Muscle of back (tissue), 11 donors: ENCODE results near the gene PRKAR1A. TPM values are rescaled to one million over a fixed set of nuclear protein-coding genes. Genes with fewer than 3 reads are reported as not detected.
"Not testable (repeated sequence)": the region's sequence is repeated elsewhere in the genome, so short reads cannot be mapped to it uniquely, and the experiment has no call there.

Experiments
- DNase-seq, 3 donors: peaks; one replicate each; pipeline versions ENCODE4 v3.0.0 to v3.0.0-alpha.2; 2013
- polyA plus RNA-seq, 10 donors: library from polyadenylated mRNA; unstranded; fragments of 120-200 nt; gene quantifications; one replicate each; pipeline ENCODE4 v1.2.1, GENCODE V29; 2013; ENCODE audit not compliant: insufficient read length in 10 of 10

Gene PRKAR1A
- polyA plus RNA-seq, 10 donors, result 267 to 498 (median 331) TPM

DNA sequence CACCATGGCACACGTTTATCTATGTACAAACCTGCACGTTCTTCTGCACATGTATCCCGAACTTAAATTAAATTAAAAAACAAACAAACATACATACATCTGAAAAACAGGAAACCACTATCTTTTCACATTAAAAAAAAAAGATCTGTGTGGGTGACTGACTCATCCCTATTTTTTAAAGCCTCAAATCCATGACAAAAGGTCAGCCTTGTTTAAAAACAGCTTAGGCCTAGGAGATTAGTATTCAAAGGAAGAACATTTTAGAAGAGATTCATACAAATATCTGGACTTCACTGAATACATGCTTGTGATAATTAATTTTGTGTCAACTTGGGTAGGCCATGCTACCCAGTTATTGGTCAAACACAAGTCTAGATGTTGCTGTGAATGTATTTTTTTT is 4.7 kb upstream of the PRKAR1A start:
- DNase-seq, result no peak

DNA sequence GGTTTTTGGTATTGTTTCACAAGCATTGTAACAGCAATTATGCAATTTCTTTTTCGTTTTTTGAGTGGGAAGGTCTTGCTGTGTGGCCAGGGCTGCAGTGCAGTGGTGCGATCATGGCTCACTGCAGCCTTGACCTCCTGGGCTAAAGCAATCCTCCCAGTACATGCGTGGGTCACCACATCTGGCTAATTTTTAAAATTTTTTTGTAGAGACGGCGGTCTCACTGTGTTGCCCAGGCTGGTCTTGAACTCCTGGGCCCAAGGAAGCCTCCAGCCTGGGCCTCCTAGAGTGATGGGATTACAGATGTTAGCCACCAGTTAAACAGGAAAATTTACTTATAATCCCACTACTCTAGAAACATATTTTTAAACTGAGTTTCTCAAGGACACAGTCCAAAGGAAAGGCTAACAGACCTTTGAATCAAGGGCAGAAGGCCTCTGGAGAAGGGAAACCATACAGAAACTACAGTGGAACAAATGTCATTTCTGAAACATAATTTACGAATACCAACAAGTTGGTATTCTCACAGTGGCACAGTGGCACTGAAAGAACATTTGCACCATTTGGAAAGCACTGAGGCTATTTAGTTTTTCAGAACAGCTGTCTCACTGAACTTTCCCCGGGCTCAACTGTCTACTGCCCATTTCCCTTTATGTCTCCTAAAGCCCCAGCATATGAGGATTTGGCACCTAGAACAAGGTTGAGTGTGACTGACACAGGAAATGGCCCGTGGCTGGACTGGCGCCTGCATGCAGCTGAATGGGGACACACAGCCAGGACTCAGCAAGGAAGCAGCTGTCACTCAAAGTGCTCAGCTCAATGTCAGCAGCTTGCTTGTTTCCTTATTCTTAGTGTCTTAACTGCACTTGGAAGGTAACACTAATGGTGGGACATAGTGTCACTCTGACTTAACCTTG is 2.8 kb upstream of the PRKAR1A start:
- DNase-seq, result peak; percentile 63 to 75 (median 67)

DNA sequence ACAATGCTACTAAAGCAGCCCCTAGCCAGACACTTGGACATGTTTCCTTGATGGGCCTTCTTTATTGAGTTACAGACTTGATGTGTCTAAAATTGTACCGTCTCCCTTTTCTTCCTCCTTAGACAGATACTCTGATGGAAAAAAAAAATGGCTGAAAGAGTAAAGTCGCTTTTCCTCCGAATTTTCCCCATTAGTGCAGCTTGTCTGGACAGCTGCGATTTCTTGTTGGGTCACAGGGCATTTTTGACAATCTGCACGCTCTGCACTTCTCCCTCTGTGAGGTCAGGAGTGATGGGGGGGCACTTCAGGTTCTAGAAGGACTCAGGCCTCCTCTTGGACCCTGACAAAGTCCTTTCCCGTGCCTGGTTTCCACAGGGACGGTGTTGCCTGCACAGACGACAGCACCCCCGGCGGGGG is 968 bp upstream of the PRKAR1A start:
- no peak for DNase-seq

DNA sequence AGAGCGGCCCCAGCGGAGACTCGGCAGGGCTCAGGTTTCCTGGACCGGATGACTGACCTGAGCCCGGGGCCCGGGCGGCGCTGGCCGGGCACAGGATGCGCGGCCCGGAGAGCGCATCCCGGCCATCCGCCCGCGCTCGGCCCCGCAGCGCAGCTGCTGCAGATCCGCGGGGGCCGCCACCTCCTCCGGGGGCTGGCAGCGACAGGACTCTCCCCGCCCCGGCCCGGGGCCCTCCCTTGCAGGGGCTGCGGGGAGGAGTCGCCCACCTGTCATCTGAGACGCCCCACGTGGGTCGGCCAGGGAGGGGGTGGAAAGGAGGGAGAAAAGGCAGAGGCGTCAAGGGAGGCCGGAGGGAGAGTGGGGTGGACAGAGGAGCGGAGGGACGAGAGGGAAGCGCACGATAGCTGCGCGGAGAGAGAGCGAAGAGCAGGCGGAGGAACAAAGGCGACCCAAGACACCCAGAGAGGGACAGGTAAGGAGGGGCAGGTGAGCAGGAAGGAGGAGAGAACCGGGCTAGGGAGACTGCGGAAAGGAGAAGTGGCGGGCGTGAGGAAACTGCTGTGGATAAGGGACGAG is 471 bp upstream of the PRKAR1A start:
- peak; percentile 84 to 96 (median 89) for DNase-seq

DNA sequence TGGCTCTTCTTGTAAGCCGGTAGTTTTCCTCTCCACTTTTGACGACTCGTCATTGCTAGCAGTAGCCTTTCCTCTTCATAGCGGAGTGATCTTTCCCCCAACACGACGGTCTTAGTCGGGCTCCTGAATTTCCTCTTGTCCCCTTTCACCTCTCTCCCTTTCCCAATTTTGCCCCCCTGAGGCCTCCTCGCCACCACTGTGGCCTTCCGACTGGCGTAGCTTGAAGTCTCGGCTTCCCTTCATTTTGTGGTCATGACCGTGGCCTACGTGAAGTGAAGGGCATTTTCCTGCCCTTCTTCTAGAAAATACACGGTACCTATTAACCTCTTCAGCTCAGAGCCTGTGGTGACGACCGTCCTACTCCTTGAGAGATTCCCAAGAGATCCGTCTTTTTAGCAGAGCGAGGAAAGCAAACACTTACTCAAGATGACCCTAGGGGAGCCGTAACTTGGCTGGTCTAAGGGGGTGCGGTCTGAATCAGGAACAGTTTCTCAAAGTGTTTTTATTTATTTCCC is 787 bp downstream of the PRKAR1A start:
- DNase-seq, result peak in 2 of 3 donors; percentile 73 to 88

DNA sequence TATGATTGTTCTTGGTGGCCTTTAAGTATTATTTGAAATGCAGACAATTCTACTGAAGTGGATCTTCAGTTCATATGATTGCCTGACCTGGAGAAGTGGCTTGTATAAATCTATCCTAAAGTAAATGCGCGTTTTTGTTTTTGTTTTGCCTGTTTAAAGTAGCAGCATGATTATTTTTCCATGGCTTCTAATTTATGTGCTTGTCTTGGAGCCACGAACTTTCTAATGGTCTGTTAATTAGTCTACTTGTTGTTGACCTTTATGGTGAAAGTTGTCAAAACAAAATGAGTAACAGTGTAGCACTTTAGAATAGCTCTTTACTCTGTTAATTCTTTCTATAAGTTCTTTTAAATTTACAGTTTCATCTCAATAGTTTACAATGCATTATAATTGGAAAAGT is 1.7 kb downstream of the PRKAR1A start:
- DNase-seq, result no peak

DNA sequence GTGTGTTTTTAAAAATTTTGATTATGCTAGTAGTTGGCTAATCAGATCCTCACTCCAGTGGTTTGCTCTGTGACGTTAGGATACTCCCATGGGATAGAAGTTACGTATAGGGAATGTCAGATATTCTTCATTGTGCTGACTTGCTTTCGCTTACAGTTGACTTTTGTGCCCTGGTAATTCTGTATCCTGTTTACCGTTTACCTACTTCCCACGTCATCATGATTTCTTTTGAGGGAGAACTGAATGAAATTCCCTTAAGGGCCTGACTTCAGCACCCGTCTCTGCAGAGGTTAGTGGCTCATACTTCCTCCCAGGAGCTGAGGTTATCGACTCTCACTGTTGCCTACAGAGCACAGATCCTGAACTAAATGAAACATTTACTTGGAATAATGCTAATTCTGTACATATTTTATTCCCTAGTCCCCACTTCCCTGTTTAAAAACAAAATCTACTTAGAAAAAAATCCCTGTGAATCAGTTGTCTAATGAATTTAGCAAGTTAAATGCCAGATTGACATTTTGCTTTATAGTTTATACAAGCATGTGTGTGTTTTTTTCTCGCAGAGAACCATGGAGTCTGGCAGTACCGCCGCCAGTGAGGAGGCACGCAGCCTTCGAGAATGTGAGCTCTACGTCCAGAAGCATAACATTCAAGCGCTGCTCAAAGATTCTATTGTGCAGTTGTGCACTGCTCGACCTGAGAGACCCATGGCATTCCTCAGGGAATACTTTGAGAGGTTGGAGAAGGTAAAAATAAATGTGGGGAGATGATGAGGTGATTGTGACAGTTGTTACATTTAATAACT is 2.8 kb downstream of the PRKAR1A start:
- peak in 1 of 3 donors; percentile 59 for DNase-seq

DNA sequence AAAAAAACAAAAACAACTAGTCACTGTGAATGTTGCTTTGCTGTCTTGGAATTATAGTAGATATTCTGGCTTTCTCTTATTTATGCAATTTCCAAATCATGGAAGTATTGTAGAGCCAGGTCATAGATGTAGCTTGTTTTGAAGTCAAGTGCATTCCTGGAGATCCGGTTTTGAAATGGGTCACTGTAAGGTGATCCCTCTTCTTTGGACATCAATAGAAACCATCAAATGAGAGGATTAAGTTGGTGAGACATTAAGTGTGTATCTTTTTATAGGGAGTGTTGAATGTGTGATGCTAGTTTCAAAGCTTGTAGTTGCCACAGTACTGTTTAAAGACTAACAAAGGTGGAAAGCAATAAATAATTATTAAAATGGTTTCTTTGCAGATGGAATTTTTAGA is 4.5 kb downstream of the PRKAR1A start:
- no peak for DNase-seq

DNA sequence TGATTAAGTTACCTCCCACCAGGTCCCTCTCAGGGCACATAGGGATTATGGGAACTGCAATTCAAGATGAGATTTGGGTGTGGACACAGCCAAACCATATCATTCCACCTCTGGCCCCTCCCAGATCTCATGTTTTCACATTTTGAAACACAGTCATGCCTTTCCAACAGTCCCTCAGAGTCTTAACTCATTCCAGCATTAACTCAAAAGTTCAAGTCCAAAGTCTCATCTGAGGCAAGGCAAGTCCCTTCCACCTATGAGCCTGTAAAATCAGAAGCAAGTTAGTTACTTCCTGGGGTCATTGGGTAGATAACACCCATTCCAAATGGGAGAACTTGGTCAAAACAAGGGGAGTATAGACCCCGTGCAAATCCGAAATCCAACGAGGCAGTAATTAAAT is 5.4 kb downstream of the PRKAR1A start:
- DNase-seq, result not testable (repeated sequence)

DNA sequence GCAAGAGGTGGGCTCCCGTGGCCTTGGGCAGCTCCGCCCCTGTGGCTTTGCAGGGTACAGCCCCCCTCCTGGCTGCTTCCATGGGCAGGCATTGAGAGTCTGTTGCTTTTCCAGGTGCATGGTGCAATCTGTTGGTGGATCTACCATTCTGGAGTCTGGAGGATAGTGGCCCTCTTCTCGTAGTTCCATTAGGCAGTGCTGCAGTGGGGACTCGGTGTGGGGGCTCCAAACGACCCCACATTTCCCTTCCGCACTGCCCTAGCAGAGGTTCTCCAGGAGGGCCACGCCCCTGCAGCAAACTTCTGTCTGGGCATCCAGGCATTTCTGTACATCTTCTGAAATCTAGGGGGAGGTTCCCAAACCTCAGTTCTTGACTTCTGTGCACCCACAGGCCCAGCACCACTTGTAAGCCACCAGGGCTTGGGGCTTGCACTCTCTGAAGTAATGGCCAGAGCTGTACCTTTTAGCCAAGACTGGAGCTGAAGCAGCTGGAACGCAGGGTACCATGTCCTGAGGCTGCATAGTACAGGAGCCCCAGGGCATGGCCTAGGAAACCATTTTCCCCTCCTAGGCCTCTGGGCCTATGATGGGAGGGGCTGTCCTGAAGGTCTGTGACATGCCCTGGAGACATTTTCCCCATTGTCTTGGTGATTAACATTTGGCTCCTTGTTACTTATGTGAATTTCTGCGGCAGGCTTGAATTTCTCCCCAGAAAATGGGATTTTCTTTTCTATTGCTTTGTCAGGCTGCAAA is 6.0 kb downstream of the PRKAR1A start:
- no peak for DNase-seq

DNA sequence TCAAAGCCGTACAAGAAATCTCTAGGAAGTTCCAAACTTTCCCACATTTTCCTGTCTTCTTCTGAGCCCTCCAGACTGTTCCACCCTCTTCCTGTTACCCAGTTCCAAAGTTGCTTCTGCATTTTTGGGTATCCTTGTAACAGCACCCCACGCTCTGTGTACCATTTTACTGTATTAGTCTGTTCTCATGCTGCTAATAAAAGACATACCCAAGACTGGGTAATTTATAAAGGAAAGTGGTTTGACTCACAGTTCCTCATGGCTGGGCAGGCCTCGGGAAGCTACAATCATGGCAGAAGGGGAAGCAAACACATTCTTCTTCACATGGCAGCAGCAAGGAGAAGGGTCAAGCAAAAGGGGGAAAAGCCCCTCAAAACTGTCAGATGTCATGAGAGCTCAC is 6.8 kb downstream of the PRKAR1A start:
- DNase-seq, result not testable (repeated sequence)

DNA sequence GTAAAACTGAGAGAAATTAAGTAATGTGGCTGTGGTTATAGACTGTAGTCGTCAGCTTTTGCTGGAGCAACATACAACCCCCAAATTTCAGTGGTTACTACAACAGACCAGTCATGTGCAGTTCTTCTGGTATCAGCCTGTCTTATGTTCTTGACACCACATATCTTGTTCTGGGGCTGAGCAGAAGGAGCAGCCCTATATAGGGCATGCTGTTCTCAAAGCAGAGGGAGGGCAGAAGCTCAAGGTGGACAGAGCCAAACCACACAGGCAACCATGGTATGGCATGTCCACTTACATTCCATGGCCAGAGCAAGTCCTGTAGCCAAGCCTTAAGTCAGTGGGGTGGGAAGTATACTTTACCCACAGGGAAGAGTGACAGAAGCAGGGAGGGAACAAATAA is 7.7 kb downstream of the PRKAR1A start:
- no peak for DNase-seq

DNA sequence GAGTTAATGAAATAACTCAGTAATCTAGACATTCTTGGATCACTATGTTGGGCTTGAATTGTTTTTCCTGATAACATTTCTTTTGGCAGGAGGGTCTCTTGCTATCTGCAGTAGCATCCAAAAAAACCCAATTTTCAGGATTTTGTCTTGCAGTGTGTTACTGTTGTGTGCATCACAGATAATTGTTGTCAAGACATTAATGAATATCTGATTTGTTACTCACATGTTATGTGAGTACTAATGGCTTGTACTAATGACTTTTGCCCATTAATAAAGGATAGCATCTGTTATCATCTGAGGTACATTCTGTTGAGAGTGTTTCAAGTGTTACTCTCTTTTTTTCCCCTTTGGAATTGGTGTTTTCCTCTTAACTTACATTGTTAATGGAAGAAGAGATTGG is 10.0 kb downstream of the PRKAR1A start:
- DNase-seq, result no peak

DNA sequence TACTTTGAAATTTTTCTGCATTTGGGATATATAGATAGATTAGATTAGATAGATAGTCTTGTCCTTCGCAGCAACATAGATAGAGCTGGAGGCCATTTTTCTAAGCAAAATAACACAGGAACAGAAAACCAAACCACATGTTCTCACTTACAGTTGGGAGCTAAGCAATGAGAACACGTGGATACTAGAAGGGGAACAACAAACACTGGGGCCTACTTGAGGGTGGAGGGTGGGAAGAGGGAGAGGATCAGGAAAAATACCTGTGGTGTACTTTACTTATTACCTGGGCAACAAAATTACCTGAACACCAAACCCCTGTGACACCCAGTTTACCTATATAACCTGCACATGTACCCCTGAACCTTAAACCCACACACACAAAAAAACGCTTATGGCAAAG is 14.3 kb downstream of the PRKAR1A start:
- no peak for DNase-seq

DNA sequence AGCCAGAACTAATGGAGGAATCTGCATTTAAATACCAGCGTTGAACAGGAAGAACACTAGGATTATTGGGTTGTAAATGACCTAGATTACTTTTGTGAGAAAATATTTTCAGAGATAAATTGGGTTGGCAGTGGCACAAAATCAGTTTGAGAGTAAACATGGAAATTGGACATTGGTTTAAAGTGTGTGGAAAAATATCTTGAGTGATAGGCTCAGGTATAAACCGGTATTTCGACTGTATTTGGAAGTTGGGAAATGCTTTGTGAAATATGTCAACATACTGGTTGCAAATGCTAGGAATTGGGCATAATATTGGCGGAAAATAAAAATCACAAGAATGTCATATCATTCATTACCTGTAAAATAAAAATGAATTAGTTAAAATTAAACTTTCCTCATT is 15.1 kb downstream of the PRKAR1A start:
- DNase-seq, result no peak

DNA sequence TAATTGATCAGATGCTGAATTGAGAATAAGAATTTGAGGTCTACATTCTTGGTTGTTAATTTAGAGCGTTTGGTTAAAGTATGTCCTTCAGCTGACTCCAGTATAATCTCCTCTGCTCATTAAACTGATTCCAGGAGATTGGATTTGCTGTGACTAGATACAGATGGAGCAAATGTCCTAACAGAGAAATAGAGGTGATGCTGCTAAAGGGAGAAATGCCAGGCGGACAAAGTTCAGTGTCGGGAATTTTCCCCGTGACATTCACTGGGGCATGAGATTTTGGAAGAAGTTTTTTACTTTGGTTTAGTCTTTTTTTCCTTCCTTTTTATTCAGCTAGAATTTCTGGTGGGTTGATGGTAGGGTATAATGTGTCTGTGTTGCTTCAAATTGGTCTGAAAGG is 19.0 kb downstream of the PRKAR1A start:
- no peak for DNase-seq

DNA sequence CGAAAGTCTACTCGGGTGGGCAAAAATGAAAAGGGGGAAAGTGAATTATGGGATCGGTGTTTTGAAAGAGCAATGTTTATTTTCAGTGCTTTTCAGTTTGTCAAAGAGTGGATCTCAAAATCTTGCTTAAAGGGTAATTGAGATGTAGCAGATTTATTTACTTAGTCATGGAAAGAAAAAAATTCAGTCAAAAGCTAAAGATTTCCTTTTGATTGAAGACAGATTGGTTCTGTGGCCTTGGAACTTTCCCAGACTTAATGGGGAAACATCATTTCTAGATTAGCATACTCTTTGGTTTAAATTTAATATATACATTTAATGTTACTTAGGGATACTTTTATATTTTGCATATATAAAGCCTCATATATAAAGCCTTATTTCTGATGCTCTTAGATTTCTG is 20.6 kb downstream of the PRKAR1A start:
- no peak for DNase-seq

DNA sequence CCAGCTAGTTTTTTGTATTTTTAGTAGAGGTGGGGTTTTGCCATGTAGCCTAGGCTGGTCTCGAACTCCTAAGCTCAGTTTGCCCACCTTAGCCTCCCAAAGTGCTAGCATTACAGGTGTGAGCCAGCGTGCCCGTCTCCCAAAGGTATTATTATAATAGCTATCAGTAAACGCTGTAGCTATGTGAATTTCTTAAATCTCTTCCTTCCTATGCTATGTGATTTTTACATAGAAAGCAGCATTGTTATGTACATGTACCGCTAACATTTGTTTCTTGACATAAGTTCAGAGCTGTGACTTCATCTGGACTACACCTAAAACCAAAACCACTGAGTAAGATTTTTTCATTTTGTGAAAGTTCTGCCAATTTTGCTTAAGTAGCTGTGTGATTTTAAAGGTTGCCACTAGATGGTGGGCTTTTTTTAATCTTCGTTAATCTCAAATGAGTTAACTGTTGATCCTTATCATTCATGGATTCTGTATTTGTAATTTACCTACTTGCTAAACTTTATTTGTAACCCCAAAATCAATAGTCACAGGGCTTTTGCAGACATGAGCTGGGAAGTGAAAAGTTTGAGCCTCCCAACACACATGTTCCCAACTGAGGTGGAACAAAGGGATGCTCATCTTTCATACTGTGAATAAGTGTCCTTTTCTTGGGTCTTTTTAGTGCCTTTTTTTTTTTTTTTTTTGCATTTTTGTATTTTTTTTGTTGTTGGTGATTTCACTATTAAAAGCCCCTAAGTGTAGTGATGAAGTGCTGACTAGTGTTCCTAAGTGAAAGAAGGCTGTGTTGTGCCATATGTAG is 21.9 kb downstream of the PRKAR1A start:
- peak; percentile 44 to 76 (median 51) for DNase-seq

DNA sequence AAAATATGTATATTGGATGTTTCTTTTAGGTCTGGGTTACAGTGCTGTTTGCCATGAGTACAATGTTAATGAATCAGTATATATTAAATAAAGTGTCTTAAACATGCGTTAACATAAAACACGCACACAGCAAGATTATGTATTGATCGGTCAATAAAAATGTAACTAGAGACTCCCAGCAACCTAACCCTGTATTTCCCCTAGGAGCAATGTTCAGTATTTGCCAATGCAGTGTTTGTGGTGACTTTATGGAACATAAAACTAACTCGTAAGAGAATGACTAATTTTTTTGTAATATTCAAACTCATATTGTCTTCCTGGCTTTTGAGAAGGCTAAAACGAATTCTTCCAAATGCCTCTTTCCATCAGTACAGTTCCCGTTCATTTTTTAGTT is 22.5 kb downstream of the PRKAR1A start:
- DNase-seq, result no peak

DNA sequence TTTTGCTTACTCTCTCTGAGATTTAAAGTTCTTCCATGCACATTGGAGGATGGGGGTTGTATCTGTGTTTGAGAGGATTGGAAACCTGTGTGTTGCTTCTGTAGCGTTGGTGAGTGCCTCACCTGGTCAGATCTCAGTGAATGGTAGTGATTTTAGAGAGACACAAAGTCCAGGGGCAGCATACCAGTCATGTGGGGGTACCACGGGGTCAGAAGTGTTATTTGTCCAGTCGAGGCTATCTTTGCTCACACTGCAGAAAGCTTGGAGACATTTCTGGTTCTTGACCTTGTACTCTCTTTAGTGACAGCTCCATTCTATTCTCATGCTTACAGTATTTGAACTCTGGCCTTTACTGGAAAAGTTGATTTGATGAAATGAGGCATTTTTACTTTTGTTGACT is 23.7 kb downstream of the PRKAR1A start:
- DNase-seq, result no peak
